Measurements from ENCODE around the gene OVAAL. TPM values are rescaled to one million over a fixed set of nuclear protein-coding genes. Genes with fewer than 3 reads are reported as not detected.

Gene OVAAL
- polyA plus RNA-seq, 3 donors, result not detected

GRCh38 chr1:180566026-180566425 lies 7.3 kb downstream of the OVAAL start:
- no peak overlapping the region for H3K4me2 ChIP-seq (replicated peaks; ENCODE audit: extremely low read depth, low read length, poor library complexity, severe bottlenecking)
- no peaks in the 10 kb centered on the region for H3K36me3 ChIP-seq (replicated peaks in 1 of 2; ENCODE audit: control insufficient read depth in 1 of 2, insufficient read depth in 2 of 2, low read length in 2 of 2)
- WGBS (ENCODE audit: insufficient coverage), result no CpG with 5 or more reads among the region's 6 CpGs
- H3K9me3 ChIP-seq (replicated peaks in 1 of 2; ENCODE audit: control insufficient read depth in 1 of 2, insufficient read depth in 1 of 2, low read length in 2 of 2), result no peaks in the 10 kb centered on the region
- Mint-ChIP-seq H3K9me3 (peaks cover 0 to 2% (median 0%) of the 10 kb centered on the region in 7 donors), H3K27ac (no peak overlapping the region), H3K27me3 (ENCODE audit: low read depth in 3 of 3) (peaks cover 2 to 6% (median 5%) of the 10 kb centered on the region in 3 donors), H3K4me1 (no peaks in the 10 kb centered on the region), H3K4me3 (no peak overlapping the region), H3K36me3 (no peaks in the 10 kb centered on the region)
- intact Hi-C loops (cut with micrococcal nuclease), result no loop called here
- TF ChIP-seq CTCF (IDR thresholded peaks at IDR 0.05), result no peak
- H3K27ac ChIP-seq (ENCODE audit: low read depth in 1 of 2, low read length in 2 of 2), result no peak overlapping the region
- H3K4me1 ChIP-seq (ENCODE audit: control insufficient read depth in 1 of 2, insufficient read depth in 2 of 2, low read length in 2 of 2), result no peaks in the 10 kb centered on the region
- H3K79me2 ChIP-seq (ENCODE audit: insufficient read depth, low read length), result no peaks in the 10 kb centered on the region
- H2AFZ ChIP-seq (ENCODE audit: insufficient read depth, low read depth, low read length, poor library complexity, severe bottlenecking), result no peak overlapping the region
- no peaks in the 10 kb centered on the region for H3K27me3 ChIP-seq (ENCODE audit: control insufficient read depth in 2 of 2, insufficient read depth in 2 of 2, low read length in 2 of 2)
- H3K4me3 ChIP-seq (replicated peaks in 1 of 3; ENCODE audit: low read depth in 2 of 3, low read length in 3 of 3), result no peak overlapping the region
- DNase-seq, result no peak
- H3K9ac ChIP-seq (ENCODE audit: insufficient read depth, low read length, poor library complexity, severe bottlenecking), result no peak overlapping the region
- no peaks in the 10 kb centered on the region for H4K20me1 ChIP-seq (ENCODE audit: insufficient read depth, low read length)

DNA sequence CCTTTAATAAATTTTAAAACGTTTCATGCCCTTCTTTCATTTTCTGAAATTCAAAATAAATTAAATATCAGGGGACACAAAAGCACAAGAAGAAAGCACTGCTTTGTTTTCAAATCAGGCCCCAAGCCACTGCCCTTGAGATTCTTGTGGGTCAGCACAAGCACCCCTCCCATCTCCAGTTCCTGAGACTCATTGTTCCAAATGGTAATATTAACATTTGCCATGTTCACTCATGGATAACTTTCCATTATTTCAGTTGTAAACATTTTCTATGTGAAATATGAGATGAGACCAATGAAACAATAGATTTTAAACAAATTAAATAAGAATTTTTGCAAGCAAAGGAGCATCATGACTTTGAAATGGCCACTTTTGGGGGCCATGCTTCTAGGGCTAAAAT lies 7.7 kb downstream of the OVAAL start:
- DNase-seq, result no peak
- no peak overlapping the region for H3K4me2 ChIP-seq (replicated peaks; ENCODE audit: extremely low read depth, low read length, poor library complexity, severe bottlenecking)
- no peaks in the 10 kb centered on the region for H3K4me1 ChIP-seq (ENCODE audit: control insufficient read depth in 1 of 2, insufficient read depth in 2 of 2, low read length in 2 of 2)
- no peak overlapping the region for H3K4me3 ChIP-seq (replicated peaks in 1 of 3; ENCODE audit: low read depth in 2 of 3, low read length in 3 of 3)
- Mint-ChIP-seq H3K4me3 (no peak overlapping the region), H3K4me1 (peaks cover 2% of the 10 kb centered on the region), H3K27me3 (ENCODE audit: low read depth in 3 of 3) (peaks cover 2 to 6% (median 5%) of the 10 kb centered on the region in 3 donors), H3K27ac (no peak overlapping the region), H3K9me3 (peaks cover 0 to 2% (median 0%) of the 10 kb centered on the region in 7 donors), H3K36me3 (no peaks in the 10 kb centered on the region)
- H3K9me3 ChIP-seq (replicated peaks in 1 of 2; ENCODE audit: control insufficient read depth in 1 of 2, insufficient read depth in 1 of 2, low read length in 2 of 2), result no peaks in the 10 kb centered on the region
- no peak overlapping the region for H3K27ac ChIP-seq (ENCODE audit: low read depth in 1 of 2, low read length in 2 of 2)
- no peak overlapping the region for H3K9ac ChIP-seq (ENCODE audit: insufficient read depth, low read length, poor library complexity, severe bottlenecking)
- H2AFZ ChIP-seq (ENCODE audit: insufficient read depth, low read depth, low read length, poor library complexity, severe bottlenecking), result no peak overlapping the region
- no peaks in the 10 kb centered on the region for H3K27me3 ChIP-seq (ENCODE audit: control insufficient read depth in 2 of 2, insufficient read depth in 2 of 2, low read length in 2 of 2)
- no peaks in the 10 kb centered on the region for H3K79me2 ChIP-seq (ENCODE audit: insufficient read depth, low read length)
- no peaks in the 10 kb centered on the region for H3K36me3 ChIP-seq (replicated peaks in 1 of 2; ENCODE audit: control insufficient read depth in 1 of 2, insufficient read depth in 2 of 2, low read length in 2 of 2)
- no CpG with 5 or more reads among the region's 1 CpG for WGBS (ENCODE audit: insufficient coverage)
- no peaks in the 10 kb centered on the region for H4K20me1 ChIP-seq (ENCODE audit: insufficient read depth, low read length)
- no peak for TF ChIP-seq CTCF (IDR thresholded peaks at IDR 0.05)
- intact Hi-C loops (cut with micrococcal nuclease), result no loop called here

Data from CD14-positive monocyte (primary cell).